GM23248 (cell line): ENCODE results near the gene ZNF140. TPM values are rescaled to one million over a fixed set of nuclear protein-coding genes. Genes with fewer than 3 reads are reported as not detected.

Source experiments
- DNase-seq: peaks from one replicate; pipeline ENCODE4 v3.0.0-alpha.2; 2015
- H2AFZ ChIP-seq: fragments of 200-600 bp; sonication (generic); 2 replicates; pipeline ENCODE4 v1.6.1; 2016; ENCODE audit warnings: antibody characterized with exemption
- H3F3A ChIP-seq: fragments of 200-600 bp; sonication (generic); 2 replicates; pipeline ENCODE4 v1.6.1; 2016; ENCODE audit warnings: mild to moderate bottlenecking, antibody characterized with exemption, mixed run types; ENCODE audit not compliant: insufficient read depth
- H3K27ac ChIP-seq: fragments of 200-600 bp; sonication (generic); 2 replicates; pipeline ENCODE4 v1.5.1; 2016; ENCODE audit warnings: mild to moderate bottlenecking
- H3K27me3 ChIP-seq: fragments of 200-600 bp; sonication (generic); replicated peaks from 2 replicates; pipeline ENCODE4 v1.6.1; 2016; ENCODE audit warnings: mild to moderate bottlenecking; ENCODE audit not compliant: insufficient read depth
- H3K36me3 ChIP-seq: fragments of 200-600 bp; sonication (generic); 2 replicates; pipeline ENCODE4 v1.6.1; 2016; ENCODE audit warnings: low read depth, mild to moderate bottlenecking
- H3K4me1 ChIP-seq: fragments of 200-600 bp; sonication (generic); 2 replicates; pipeline ENCODE4 v1.6.1; 2016; ENCODE audit warnings: mild to moderate bottlenecking; ENCODE audit not compliant: insufficient read depth
- H3K4me2 ChIP-seq: fragments of 200-600 bp; sonication (generic); one replicate; pipeline ENCODE4 v1.6.1; 2016; ENCODE audit warnings: mild to moderate bottlenecking; ENCODE audit not compliant: unreplicated experiment
- H3K4me3 ChIP-seq: fragments of 200-600 bp; sonication (generic); 2 replicates; pipeline ENCODE4 v1.5.1; 2016; ENCODE audit warnings: mild to moderate bottlenecking
- H3K79me2 ChIP-seq: fragments of 200-600 bp; sonication (generic); 2 replicates; pipeline ENCODE4 v1.6.1; 2016; ENCODE audit warnings: mild to moderate bottlenecking; ENCODE audit not compliant: insufficient read depth
- H3K9ac ChIP-seq: fragments of 200-600 bp; sonication (generic); 2 replicates; pipeline ENCODE4 v1.6.1; 2016; ENCODE audit warnings: mild to moderate bottlenecking
- H3K9me2 ChIP-seq: fragments of 200-600 bp; sonication (generic); 2 replicates; pipeline ENCODE4 v1.6.1; 2016; ENCODE audit warnings: mixed run types, mild to moderate bottlenecking, moderate library complexity; ENCODE audit not compliant: insufficient read depth
- H3K9me3 ChIP-seq: fragments of 200-600 bp; sonication (generic); one replicate; pipeline ENCODE4 v1.6.1; 2017; ENCODE audit warnings: low read depth
- H4K20me1 ChIP-seq: fragments of 200-600 bp; sonication (generic); 2 replicates; pipeline ENCODE4 v1.6.0; 2016; ENCODE audit not compliant: insufficient read depth
- EZH2 ChIP-seq: fragments of 200-600 bp; sonication (generic); IDR thresholded peaks from 2 replicates; pipeline ENCODE4 v1.6.1; 2018; ENCODE audit warnings: antibody characterized with exemption, mild to moderate bottlenecking; ENCODE audit not compliant: insufficient read depth, poor library complexity, severe bottlenecking
- EZH2phosphoT487 ChIP-seq: fragments of 200-600 bp; sonication (generic); IDR thresholded peaks from 2 replicates; pipeline ENCODE4 v1.6.1; 2018; ENCODE audit warnings: antibody characterized with exemption, moderate library complexity, mild to moderate bottlenecking, low read depth; ENCODE audit not compliant: insufficient read depth
- WGBS, 2 experiments: methylation state at CpG; one replicate each; pipeline ENCODE4 v1.1.6; 2015 to 2017; ENCODE audit warnings: low lambda C conversion rate in 2 of 2, low coverage in 1 of 2; ENCODE audit errors: missing lambda C conversion rate in 2 of 2; 5-methylcytosine and 5-hydroxymethylcytosine counted together
- in situ Hi-C: fragments of 300-500 bp; cut with MboI; formaldehyde crosslinking; loops from 2 replicates; pipeline ENCODE4 v1.15.0; 2020
- polyA plus RNA-seq: library from polyadenylated mRNA; unstranded; fragments of >200 nt; fragmentation: Nextera tagmentation; extraction: Ambion mirVana; gene quantifications from 2 replicates; pipeline ENCODE4 v1.2.1, GENCODE V29; 2016
- total RNA-seq: library from RNA; depleted of rRNA; stranded (reverse); fragments of >200 nt; shearing (Covaris generic); gene quantifications from 2 replicates; pipeline ENCODE4 v1.2.3, GENCODE V29; 2014

The ZNF140 gene
- total and polyA plus RNA-seq, 2 experiments from 2014 or later: 16.4 to 17.2 TPM

DNA sequence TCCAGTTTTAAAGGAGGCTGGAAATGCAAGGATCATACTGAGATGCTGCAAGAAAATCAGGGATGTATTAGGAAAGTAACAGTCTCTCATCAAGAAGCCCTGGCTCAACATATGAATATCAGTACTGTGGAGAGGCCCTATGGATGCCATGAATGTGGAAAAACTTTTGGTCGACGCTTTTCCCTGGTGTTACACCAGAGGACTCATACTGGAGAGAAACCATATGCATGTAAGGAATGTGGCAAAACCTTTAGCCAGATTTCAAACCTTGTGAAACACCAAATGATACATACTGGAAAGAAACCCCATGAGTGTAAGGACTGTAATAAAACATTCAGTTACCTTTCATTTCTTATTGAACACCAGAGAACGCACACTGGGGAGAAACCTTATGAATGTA, 24.9 kb downstream of the ZNF140 start:
- Histone ChIP-seq H3K79me2 (no peaks in the 10 kb centered on the region), H3K9me2 (no peaks in the 10 kb centered on the region), H3K4me2 (no peak overlapping the region), H3K27ac (no peak overlapping the region), H3K9me3 (peaks cover 44% of the 10 kb centered on the region), H3K36me3 (peaks cover 97% of the 10 kb centered on the region), H3K4me3 (peak overlapping the region; percentile 21; the same call in 1 of the 2 replicates), H2AFZ (no peak overlapping the region), H4K20me1 (no peaks in the 10 kb centered on the region), H3K4me1 (no peaks in the 10 kb centered on the region), H3K27me3 (no peaks in the 10 kb centered on the region), H3K9ac (no peak overlapping the region), H3F3A (peaks cover 38% of the 10 kb centered on the region)
- TF ChIP-seq EZH2: no peak
- TF ChIP-seq EZH2phosphoT487: no peak
- WGBS, 2 experiments: 97 to 98% methylated on average over 3 of the region's 3 CpGs
- in situ Hi-C loops: no loop called here
- DNase-seq: peak; percentile 1

GRCh38 chr12:133106253-133106652, 25.5 kb downstream of the ZNF140 start:
- H3K9me3 ChIP-seq: peaks cover 43% of the 10 kb centered on the region
- peaks cover 38% of the 10 kb centered on the region for H3F3A ChIP-seq
- H3K4me1 ChIP-seq: no peaks in the 10 kb centered on the region
- WGBS, 2 experiments: 95 to 100% methylated on average over 5 of the region's 5 CpGs
- H2AFZ ChIP-seq: no peak overlapping the region
- no peaks in the 10 kb centered on the region for H4K20me1 ChIP-seq
- H3K79me2 ChIP-seq: no peaks in the 10 kb centered on the region
- peaks cover 91% of the 10 kb centered on the region for H3K36me3 ChIP-seq
- no peak for TF ChIP-seq EZH2
- no peak for TF ChIP-seq EZH2phosphoT487
- no peak overlapping the region for H3K9ac ChIP-seq
- DNase-seq: peak; percentile 5
- H3K4me3 ChIP-seq: no peak overlapping the region; the same call in 1 of the 2 replicates
- H3K27me3 ChIP-seq: no peaks in the 10 kb centered on the region
- in situ Hi-C loops: no loop called here
- H3K4me2 ChIP-seq: no peak overlapping the region
- no peaks in the 10 kb centered on the region for H3K9me2 ChIP-seq
- no peak overlapping the region for H3K27ac ChIP-seq

- no peak overlapping the region for H3K4me2 ChIP-seq
- in situ Hi-C loops: no loop called here
- H3F3A ChIP-seq: peaks cover 38% of the 10 kb centered on the region
- no peak overlapping the region for H3K4me3 ChIP-seq
- no peaks in the 10 kb centered on the region for H3K27me3 ChIP-seq
- DNase-seq: no peak
- no peak overlapping the region for H3K9ac ChIP-seq
- no peaks in the 10 kb centered on the region for H3K9me2 ChIP-seq
- H3K4me1 ChIP-seq: no peaks in the 10 kb centered on the region
- no peaks in the 10 kb centered on the region for H3K79me2 ChIP-seq
- H3K36me3 ChIP-seq: peaks cover 82% of the 10 kb centered on the region
- H2AFZ ChIP-seq: no peak overlapping the region
- no peak overlapping the region for H3K27ac ChIP-seq
- no peak for TF ChIP-seq EZH2phosphoT487
- TF ChIP-seq EZH2: no peak
- WGBS, 2 experiments: 98 to 100% methylated on average over 1 of the region's 1 CpG
- peaks cover 44% of the 10 kb centered on the region for H3K9me3 ChIP-seq
- no peaks in the 10 kb centered on the region for H4K20me1 ChIP-seq
These were observed 26.4 kb downstream of the ZNF140 start for GRCh38 chr12:133107121-133107520.

GRCh38 chr12:133108150-133108549, 27.4 kb downstream of the ZNF140 start:
- DNase-seq: no peak
- no peak overlapping the region for H3K27ac ChIP-seq
- no peak overlapping the region for H2AFZ ChIP-seq
- H3K9me3 ChIP-seq: peaks cover 46% of the 10 kb centered on the region
- H3K79me2 ChIP-seq: no peaks in the 10 kb centered on the region
- no peak overlapping the region for H3K4me2 ChIP-seq
- TF ChIP-seq EZH2 (no peak), EZH2phosphoT487 (no peak)
- WGBS, 2 experiments: 80 to 85% methylated on average over 2 of the region's 2 CpGs
- H3K9ac ChIP-seq: no peak overlapping the region
- no peak overlapping the region for H3K4me3 ChIP-seq
- H3K4me1 ChIP-seq: no peaks in the 10 kb centered on the region
- no peaks in the 10 kb centered on the region for H4K20me1 ChIP-seq
- no peaks in the 10 kb centered on the region for H3K9me2 ChIP-seq
- H3F3A ChIP-seq: peaks cover 38% of the 10 kb centered on the region
- no peaks in the 10 kb centered on the region for H3K27me3 ChIP-seq
- in situ Hi-C loops: no loop called here
- H3K36me3 ChIP-seq: peaks cover 72% of the 10 kb centered on the region
